Measurements from ENCODE around the gene LUC7L2. TPM values are rescaled to one million over a fixed set of nuclear protein-coding genes. Genes with fewer than 3 reads are reported as not detected.
A peak's percentile ranks its signal among the peaks of the same experiment; 100 is the strongest.

LUC7L2 gene
- total RNA-seq, 1 donor from 2014 or later, result 74.3 TPM

- Mint-ChIP-seq H3K27me3 (ENCODE audit: low read depth) (no peaks in the 10 kb centered on the region), H3K4me3 (ENCODE audit: unreplicated experiment) (peak overlapping the region; percentile 96), H3K36me3 (ENCODE audit: low read depth) (peaks cover 2% of the 10 kb centered on the region), H3K4me1 (ENCODE audit: low read depth) (peaks cover 33% of the 10 kb centered on the region), H3K27ac (ENCODE audit: unreplicated experiment) (peak overlapping the region; percentile 100), H3K9me3 (ENCODE audit: low read depth) (no peaks in the 10 kb centered on the region)
- no peak for TF ChIP-seq CTCF (IDR thresholded peaks at IDR 0.05)
- DNase-seq (ENCODE audit: low spot score), result no peak
These were observed 941 bp upstream of the LUC7L2 start for GRCh38 chr7:139358541-139359365.

- H3K4me1 Mint-ChIP-seq (ENCODE audit: low read depth), result peaks cover 41% of the 10 kb centered on the region
- TF ChIP-seq CTCF (IDR thresholded peaks at IDR 0.05), result no peak
- no peaks in the 10 kb centered on the region for H3K9me3 Mint-ChIP-seq (ENCODE audit: low read depth)
- peak; percentile 98 for DNase-seq (ENCODE audit: low spot score)
- H3K4me3 Mint-ChIP-seq (ENCODE audit: unreplicated experiment), result peak overlapping the region; percentile 96
- H3K27me3 Mint-ChIP-seq (ENCODE audit: low read depth), result no peaks in the 10 kb centered on the region
- H3K36me3 Mint-ChIP-seq (ENCODE audit: low read depth), result peaks cover 2% of the 10 kb centered on the region
- peak overlapping the region; percentile 100 for H3K27ac Mint-ChIP-seq (ENCODE audit: unreplicated experiment)
These were observed 685 bp downstream of the LUC7L2 start for GRCh38 chr7:139360210-139360947.

GRCh38 chr7:139360948-139361307 is 1.2 kb downstream of the LUC7L2 start:
- H3K27me3 Mint-ChIP-seq (ENCODE audit: low read depth), result no peaks in the 10 kb centered on the region
- H3K27ac Mint-ChIP-seq (ENCODE audit: unreplicated experiment), result peak overlapping the region; percentile 100
- no peak for DNase-seq (ENCODE audit: low spot score)
- no peaks in the 10 kb centered on the region for H3K9me3 Mint-ChIP-seq (ENCODE audit: low read depth)
- H3K36me3 Mint-ChIP-seq (ENCODE audit: low read depth), result peaks cover 2% of the 10 kb centered on the region
- peaks cover 46% of the 10 kb centered on the region for H3K4me1 Mint-ChIP-seq (ENCODE audit: low read depth)
- no peak for TF ChIP-seq CTCF (IDR thresholded peaks at IDR 0.05)
- peak overlapping the region; percentile 96 for H3K4me3 Mint-ChIP-seq (ENCODE audit: unreplicated experiment)

GRCh38 chr7:139361523-139361922 is 1.8 kb downstream of the LUC7L2 start:
- TF ChIP-seq CTCF (IDR thresholded peaks at IDR 0.05), result no peak
- Mint-ChIP-seq H3K4me1 (ENCODE audit: low read depth) (peaks cover 52% of the 10 kb centered on the region), H3K9me3 (ENCODE audit: low read depth) (no peaks in the 10 kb centered on the region), H3K4me3 (ENCODE audit: unreplicated experiment) (peak overlapping the region; percentile 96), H3K36me3 (ENCODE audit: low read depth) (peaks cover 2% of the 10 kb centered on the region), H3K27me3 (ENCODE audit: low read depth) (no peaks in the 10 kb centered on the region), H3K27ac (ENCODE audit: unreplicated experiment) (peak overlapping the region; percentile 100)
- no peak for DNase-seq (ENCODE audit: low spot score)

GRCh38 chr7:139362302-139362701 is 2.6 kb downstream of the LUC7L2 start:
- H3K36me3 Mint-ChIP-seq (ENCODE audit: low read depth), result peaks cover 2% of the 10 kb centered on the region
- DNase-seq (ENCODE audit: low spot score), result no peak
- no peaks in the 10 kb centered on the region for H3K9me3 Mint-ChIP-seq (ENCODE audit: low read depth)
- H3K4me1 Mint-ChIP-seq (ENCODE audit: low read depth), result peaks cover 54% of the 10 kb centered on the region
- no peaks in the 10 kb centered on the region for H3K27me3 Mint-ChIP-seq (ENCODE audit: low read depth)
- no peak overlapping the region for H3K4me3 Mint-ChIP-seq (ENCODE audit: unreplicated experiment)
- peak overlapping the region; percentile 85 for H3K27ac Mint-ChIP-seq (ENCODE audit: unreplicated experiment)
- no peak for TF ChIP-seq CTCF (IDR thresholded peaks at IDR 0.05)

Measured in chondrocyte (in vitro differentiated cells).